ENCODE results near the gene EFCAB5.

- TF ChIP-seq, protein P1, sequence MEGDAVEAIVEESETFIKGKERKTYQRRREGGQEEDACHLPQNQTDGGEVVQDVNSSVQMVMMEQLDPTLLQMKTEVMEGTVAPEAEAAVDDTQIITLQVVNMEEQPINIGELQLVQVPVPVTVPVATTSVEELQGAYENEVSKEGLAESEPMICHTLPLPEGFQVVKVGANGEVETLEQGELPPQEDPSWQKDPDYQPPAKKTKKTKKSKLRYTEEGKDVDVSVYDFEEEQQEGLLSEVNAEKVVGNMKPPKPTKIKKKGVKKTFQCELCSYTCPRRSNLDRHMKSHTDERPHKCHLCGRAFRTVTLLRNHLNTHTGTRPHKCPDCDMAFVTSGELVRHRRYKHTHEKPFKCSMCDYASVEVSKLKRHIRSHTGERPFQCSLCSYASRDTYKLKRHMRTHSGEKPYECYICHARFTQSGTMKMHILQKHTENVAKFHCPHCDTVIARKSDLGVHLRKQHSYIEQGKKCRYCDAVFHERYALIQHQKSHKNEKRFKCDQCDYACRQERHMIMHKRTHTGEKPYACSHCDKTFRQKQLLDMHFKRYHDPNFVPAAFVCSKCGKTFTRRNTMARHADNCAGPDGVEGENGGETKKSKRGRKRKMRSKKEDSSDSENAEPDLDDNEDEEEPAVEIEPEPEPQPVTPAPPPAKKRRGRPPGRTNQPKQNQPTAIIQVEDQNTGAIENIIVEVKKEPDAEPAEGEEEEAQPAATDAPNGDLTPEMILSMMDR (IDR thresholded peaks at IDR 0.05): no peak
- TF ChIP-seq EZH2 (IDR thresholded peaks at IDR 0.05; ENCODE audit: borderline replicate concordance, insufficient read depth, low read depth, low read length, poor library complexity, severe bottlenecking): no peak
Measured at GRCh38 chr17:30124273-30124796, 182.9 kb downstream of the EFCAB5 start.
